GM12874 (cell line): ENCODE measurements around the gene PGLYRP3.

Experiments
- CTCF ChIP-seq: IDR thresholded peaks from 2 replicates; pipeline ENCODE4 v1.5.1; 2011; ENCODE audit warnings: low read depth, mild to moderate bottlenecking, control low read depth, low read length, moderate library complexity; ENCODE audit not compliant: insufficient read depth

The PGLYRP3 gene

GRCh38 chr1:153259387-153259786 lies 53.4 kb downstream of the PGLYRP3 start, which contains the start of gene LORICRIN:
Gene LORICRIN (plus strand): TSS chr1:153259687. CDS start chr1:153260950, 1,263 bp downstream.
- no peak for TF ChIP-seq CTCF

- TF ChIP-seq CTCF, result no peak
Measured at GRCh38 chr1:153253693-153254092, 59.1 kb downstream of the PGLYRP3 start.

DNA sequence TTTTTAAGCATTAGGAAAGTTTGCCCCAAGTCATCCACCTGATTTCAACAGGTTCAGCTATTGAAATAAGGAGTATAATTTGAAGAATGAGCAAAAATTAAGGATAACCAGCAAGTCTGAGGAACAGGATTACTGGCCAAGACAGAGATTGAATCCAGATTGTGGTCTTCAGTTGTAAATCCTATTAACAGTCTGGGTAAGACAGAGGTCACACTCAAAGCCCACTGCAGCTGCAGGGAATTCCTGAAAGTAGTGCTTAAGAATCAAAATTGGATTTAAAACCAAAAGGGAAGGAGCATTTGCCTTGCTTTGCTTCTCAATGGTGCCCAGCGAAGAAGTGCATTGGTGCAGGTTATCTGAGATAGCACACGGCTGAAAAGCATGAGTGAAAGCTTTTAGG lies 59.7 kb downstream of the PGLYRP3 start:
- TF ChIP-seq CTCF, result no peak

- no peak for TF ChIP-seq CTCF
Measured at GRCh38 chr1:153251988-153252387, 60.8 kb downstream of the PGLYRP3 start.

- TF ChIP-seq CTCF, result no peak
Measured at GRCh38 chr1:153251562-153251961, 61.2 kb downstream of the PGLYRP3 start.

DNA sequence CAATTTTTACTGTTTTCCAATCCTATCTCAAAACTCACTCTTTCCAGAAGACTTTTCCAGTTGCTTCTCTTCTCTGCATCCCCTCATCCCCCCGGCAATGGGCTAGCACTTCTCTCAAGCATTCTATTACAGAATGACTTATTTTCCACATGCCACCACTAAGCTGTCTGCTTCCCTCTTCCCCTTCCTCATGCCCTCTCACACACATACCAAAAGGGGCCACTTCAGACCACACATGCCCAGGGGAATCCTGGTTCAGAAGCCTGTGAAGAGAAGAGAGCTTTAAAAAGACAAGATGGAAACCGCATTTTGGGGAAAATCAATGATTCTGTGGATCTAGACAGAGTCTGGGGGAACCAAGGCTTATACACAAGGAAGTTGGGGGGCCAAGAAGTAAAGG lies 61.7 kb downstream of the PGLYRP3 start:
- TF ChIP-seq CTCF, result no peak

DNA sequence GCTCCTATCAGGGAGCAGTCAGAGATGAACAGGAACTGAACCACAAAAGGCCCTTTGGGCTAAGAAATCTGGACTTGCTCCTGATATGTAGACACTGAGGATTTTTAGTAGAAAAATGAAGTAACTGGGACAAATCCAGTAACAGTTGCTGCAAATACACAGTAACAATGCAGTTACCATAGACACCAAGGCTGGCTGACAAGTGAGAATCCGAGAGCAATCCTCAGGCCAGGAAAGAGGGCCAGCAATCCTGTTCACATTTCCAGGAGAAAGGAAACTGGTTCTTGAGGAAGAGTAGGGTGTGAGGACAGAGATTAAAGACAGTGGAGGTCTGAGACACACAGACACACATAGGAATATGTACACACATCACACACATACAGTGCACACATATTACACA lies 62.6 kb downstream of the PGLYRP3 start:
- TF ChIP-seq CTCF, result no peak
